Nephron progenitor cell (in vitro differentiated cells): Measurements from ENCODE around the gene C2orf76.

Source experiments
- DNase-seq: peaks from one replicate; pipeline ENCODE4 v3.0.0; 2021
- H3K27ac Mint-ChIP-seq: 2 replicates; pipeline ENCODE4 v1.8.0; 2021; ENCODE audit warnings: mild to moderate bottlenecking, moderate library complexity, mixed read lengths
- H3K27me3 Mint-ChIP-seq: 2 replicates; pipeline ENCODE4 v1.8.0; 2021; ENCODE audit warnings: mild to moderate bottlenecking, low read depth, mixed read lengths; ENCODE audit not compliant: poor library complexity
- H3K36me3 Mint-ChIP-seq: 2 replicates; pipeline ENCODE4 v1.8.0; 2021; ENCODE audit warnings: low read depth, mixed read lengths
- H3K4me1 Mint-ChIP-seq: 2 replicates; pipeline ENCODE4 v1.8.0; 2021; ENCODE audit warnings: mixed read lengths
- H3K4me3 Mint-ChIP-seq: 2 replicates; pipeline ENCODE4 v1.8.0; 2021; ENCODE audit warnings: mild to moderate bottlenecking, moderate library complexity, mixed read lengths
- H3K9me3 Mint-ChIP-seq: 2 replicates; pipeline ENCODE4 v1.8.0; 2021; ENCODE audit warnings: mild to moderate bottlenecking, moderate library complexity, mixed read lengths
- CTCF ChIP-seq: fragments of 200-600 bp; sonication (generic); IDR thresholded peaks from 2 replicates; pipeline ENCODE4 v1.5.0; 2021; ENCODE audit warnings: antibody characterized with exemption

The C2orf76 gene

GRCh38 chr2:119293900-119294299, 72.7 kb downstream of the C2orf76 start:
- H3K4me3 Mint-ChIP-seq: no peak overlapping the region
- peaks cover 21% of the 10 kb centered on the region for H3K27me3 Mint-ChIP-seq
- no peak overlapping the region for H3K27ac Mint-ChIP-seq
- no peak for TF ChIP-seq CTCF
- no peaks in the 10 kb centered on the region for H3K36me3 Mint-ChIP-seq
- no peak for DNase-seq
- H3K9me3 Mint-ChIP-seq: no peaks in the 10 kb centered on the region
- no peaks in the 10 kb centered on the region for H3K4me1 Mint-ChIP-seq

GRCh38 chr2:119293254-119293653, 73.4 kb downstream of the C2orf76 start:
- H3K36me3 Mint-ChIP-seq: no peaks in the 10 kb centered on the region

GRCh38 chr2:119292226-119292625, 74.4 kb downstream of the C2orf76 start:
- no peak for TF ChIP-seq CTCF
- no peaks in the 10 kb centered on the region for H3K36me3 Mint-ChIP-seq
- DNase-seq: no peak

More at GRCh38 chr2:119293254-119293653, 73.4 kb downstream of the C2orf76 start:
- TF ChIP-seq CTCF: no peak
- H3K27ac Mint-ChIP-seq: no peak overlapping the region
- DNase-seq: no peak
- no peaks in the 10 kb centered on the region for H3K9me3 Mint-ChIP-seq
- no peak overlapping the region for H3K4me3 Mint-ChIP-seq
- no peaks in the 10 kb centered on the region for H3K4me1 Mint-ChIP-seq
- H3K27me3 Mint-ChIP-seq: peaks cover 21% of the 10 kb centered on the region

GRCh38 chr2:119291588-119292167, 75.0 kb downstream of the C2orf76 start:
- TF ChIP-seq CTCF: no peak
- Mint-ChIP-seq H3K36me3 (no peaks in the 10 kb centered on the region), H3K27me3 (peaks cover 17% of the 10 kb centered on the region), H3K4me1 (no peaks in the 10 kb centered on the region), H3K27ac (no peak overlapping the region), H3K9me3 (no peaks in the 10 kb centered on the region), H3K4me3 (no peak overlapping the region)
- DNase-seq: no peak

More at GRCh38 chr2:119292226-119292625, 74.4 kb downstream of the C2orf76 start:
- Mint-ChIP-seq H3K4me3 (no peak overlapping the region), H3K27ac (no peak overlapping the region), H3K4me1 (no peaks in the 10 kb centered on the region), H3K27me3 (peaks cover 21% of the 10 kb centered on the region), H3K9me3 (no peaks in the 10 kb centered on the region)

GRCh38 chr2:119290859-119291587, 75.6 kb downstream of the C2orf76 start:
- DNase-seq: peak; percentile 90
- peaks cover 22% of the 10 kb centered on the region for H3K27me3 Mint-ChIP-seq
- H3K4me1 Mint-ChIP-seq: no peaks in the 10 kb centered on the region
- H3K27ac Mint-ChIP-seq: no peak overlapping the region
- no peak overlapping the region for H3K4me3 Mint-ChIP-seq
- H3K9me3 Mint-ChIP-seq: no peaks in the 10 kb centered on the region
- H3K36me3 Mint-ChIP-seq: no peaks in the 10 kb centered on the region
- TF ChIP-seq CTCF: peak; percentile 91

- no peak overlapping the region for H3K27ac Mint-ChIP-seq
- DNase-seq: no peak
- peaks cover 22% of the 10 kb centered on the region for H3K27me3 Mint-ChIP-seq
- H3K4me3 Mint-ChIP-seq: no peak overlapping the region
- no peaks in the 10 kb centered on the region for H3K9me3 Mint-ChIP-seq
- H3K4me1 Mint-ChIP-seq: no peaks in the 10 kb centered on the region
- no peaks in the 10 kb centered on the region for H3K36me3 Mint-ChIP-seq
- TF ChIP-seq CTCF: no peak
Measured at GRCh38 chr2:119289642-119290041, 77.0 kb downstream of the C2orf76 start.
